ENCODE measurements around the gene MROH2A.

GRCh38 chr2:233793465-233794127 lies 15.5 kb downstream of the MROH2A start:
- TF ChIP-seq POLR2A (IDR thresholded peaks at IDR 0.05; ENCODE audit: low read depth): no peak
- TF ChIP-seq POLR2AphosphoS5 (IDR thresholded peaks at IDR 0.05): no peak
- no peak for TF ChIP-seq CTCF (IDR thresholded peaks at IDR 0.05)
- TF ChIP-seq EP300 (IDR thresholded peaks at IDR 0.05): no peak
